MM.1S (cell line): ENCODE measurements around the gene USP25.

Experiments used
- EZH2 ChIP-seq: fragments of 300-600 bp; sonication (generic); optimal IDR thresholded peaks from 2 replicates; pipeline ENCODE3; 2017; ENCODE audit warnings: low read depth, mild to moderate bottlenecking, antibody characterized with exemption, low read length, mixed read lengths
- TF ChIP-seq, protein P1 (sequence below): fragments of 300-600 bp; sonication (generic); IDR thresholded peaks from 2 replicates; pipeline ENCODE4 v1.5.1; 2016; ENCODE audit warnings: antibody characterized with exemption, low read length, mixed read lengths

DNA sequence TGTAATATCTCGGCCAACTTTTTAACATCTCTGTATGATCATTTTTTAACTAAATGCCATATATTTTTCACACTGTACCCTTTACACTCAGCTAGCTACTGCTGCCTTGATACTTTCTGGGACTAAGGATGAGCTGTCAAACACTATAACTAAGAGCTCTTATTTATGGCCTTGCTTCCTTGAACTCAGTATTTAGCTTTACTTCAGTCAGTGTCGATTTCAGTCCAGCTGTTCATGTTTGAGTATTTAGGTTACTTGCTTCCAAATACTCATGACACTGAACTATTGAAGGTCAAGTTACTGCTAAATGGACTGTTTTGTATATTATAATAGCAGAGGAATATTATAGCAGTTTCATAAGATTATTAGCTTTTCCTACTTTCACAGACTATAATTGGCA, 25.9 kb upstream of the USP25 start:
- no peak for TF ChIP-seq EZH2
- TF ChIP-seq, protein P1, sequence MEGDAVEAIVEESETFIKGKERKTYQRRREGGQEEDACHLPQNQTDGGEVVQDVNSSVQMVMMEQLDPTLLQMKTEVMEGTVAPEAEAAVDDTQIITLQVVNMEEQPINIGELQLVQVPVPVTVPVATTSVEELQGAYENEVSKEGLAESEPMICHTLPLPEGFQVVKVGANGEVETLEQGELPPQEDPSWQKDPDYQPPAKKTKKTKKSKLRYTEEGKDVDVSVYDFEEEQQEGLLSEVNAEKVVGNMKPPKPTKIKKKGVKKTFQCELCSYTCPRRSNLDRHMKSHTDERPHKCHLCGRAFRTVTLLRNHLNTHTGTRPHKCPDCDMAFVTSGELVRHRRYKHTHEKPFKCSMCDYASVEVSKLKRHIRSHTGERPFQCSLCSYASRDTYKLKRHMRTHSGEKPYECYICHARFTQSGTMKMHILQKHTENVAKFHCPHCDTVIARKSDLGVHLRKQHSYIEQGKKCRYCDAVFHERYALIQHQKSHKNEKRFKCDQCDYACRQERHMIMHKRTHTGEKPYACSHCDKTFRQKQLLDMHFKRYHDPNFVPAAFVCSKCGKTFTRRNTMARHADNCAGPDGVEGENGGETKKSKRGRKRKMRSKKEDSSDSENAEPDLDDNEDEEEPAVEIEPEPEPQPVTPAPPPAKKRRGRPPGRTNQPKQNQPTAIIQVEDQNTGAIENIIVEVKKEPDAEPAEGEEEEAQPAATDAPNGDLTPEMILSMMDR, result no peak
